ENCODE results near the gene ATXN7L3B. TPM values are rescaled to one million over a fixed set of nuclear protein-coding genes. Genes with fewer than 3 reads are reported as not detected.

Gene ATXN7L3B
- total and polyA plus RNA-seq, 8 donors = 26.1 to 62.5 (median 55.8) TPM

GRCh38 chr12:74539765-74540526, 2.3 kb downstream of the ATXN7L3B start:
- H3K27me3 ChIP-seq = no peaks in the 10 kb centered on the region
- peaks cover 0 to 14% of the 10 kb centered on the region in 2 donors for H3K36me3 ChIP-seq
- H3K4me3 ChIP-seq = peak overlapping the region in 1 of 2 donors; percentile 72
- TF ChIP-seq CTCF (IDR thresholded peaks at IDR 0.05) = no peak
- H3K9me3 ChIP-seq = no peaks in the 10 kb centered on the region
- no peak for ATAC-seq
- H3K4me1 ChIP-seq = peaks cover 25 to 48% of the 10 kb centered on the region in 2 donors
- intact Hi-C loops (cut with DNase I) = no loop called here
- peak overlapping the region in 1 of 2 donors; percentile 3 for H3K27ac ChIP-seq
- DNase-seq = no peak

- Histone ChIP-seq H3K27me3 (no peaks in the 10 kb centered on the region), H3K27ac (no peak overlapping the region), H3K4me3 (no peak overlapping the region), H3K4me1 (peaks cover 25 to 48% of the 10 kb centered on the region in 2 donors), H3K36me3 (peaks cover 0 to 14% of the 10 kb centered on the region in 2 donors), H3K9me3 (no peaks in the 10 kb centered on the region)
- DNase-seq = no peak
- intact Hi-C loops (cut with DNase I) = no loop called here
- no peak for ATAC-seq
- no peak for TF ChIP-seq CTCF (IDR thresholded peaks at IDR 0.05)
These were observed 3.4 kb downstream of the ATXN7L3B start for GRCh38 chr12:74541074-74541473.

DNA sequence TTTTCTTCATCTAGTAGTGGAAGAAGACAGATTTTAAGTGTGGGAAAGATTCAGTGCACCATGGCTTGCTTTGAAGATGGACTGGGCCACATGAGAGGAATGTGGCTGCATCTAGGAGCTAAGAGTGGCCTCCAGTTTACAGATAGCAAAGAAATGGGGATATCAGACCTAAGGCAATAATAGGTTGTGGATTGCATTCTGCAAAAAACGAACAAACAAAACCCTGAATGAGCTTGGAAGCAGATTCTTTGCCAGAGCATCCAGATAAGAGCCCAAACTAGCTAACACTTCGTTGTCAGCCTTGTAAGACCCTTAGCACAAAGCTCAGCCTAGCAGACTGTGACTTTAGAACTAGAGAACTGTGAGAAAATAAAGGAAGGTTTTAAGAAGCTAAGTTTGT, 9.6 kb downstream of the ATXN7L3B start:
- no peak for TF ChIP-seq CTCF (IDR thresholded peaks at IDR 0.05)
- DNase-seq (no peak), ATAC-seq (no peak)
- H3K9me3 ChIP-seq = no peaks in the 10 kb centered on the region
- H3K36me3 ChIP-seq = peaks cover 0 to 2% of the 10 kb centered on the region in 2 donors
- no peak overlapping the region for H3K4me3 ChIP-seq
- peaks cover 0 to 2% of the 10 kb centered on the region in 2 donors for H3K4me1 ChIP-seq
- no peaks in the 10 kb centered on the region for H3K27me3 ChIP-seq
- H3K27ac ChIP-seq = no peak overlapping the region
- intact Hi-C loops (cut with DNase I) = no loop called here

DNA sequence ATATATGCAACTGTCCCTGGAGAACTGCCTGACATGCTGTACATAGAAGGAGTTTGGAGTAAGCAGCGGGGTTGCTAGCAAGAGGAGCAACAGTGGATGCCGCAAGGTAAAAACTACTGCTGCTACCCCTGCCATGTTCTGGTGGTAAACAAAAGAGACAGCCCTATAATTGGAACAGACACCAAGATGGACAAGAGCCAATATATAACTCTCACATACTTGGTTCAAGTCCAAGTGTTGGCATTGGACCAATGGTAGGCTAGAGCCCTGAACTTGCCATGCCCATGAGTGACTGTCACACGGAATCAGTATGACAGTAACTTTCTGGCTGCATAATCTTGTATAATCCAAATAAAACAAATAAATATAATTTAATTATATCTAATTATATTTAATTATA, 13.7 kb downstream of the ATXN7L3B start:
- no peaks in the 10 kb centered on the region for H3K36me3 ChIP-seq
- DNase-seq (no peak), ATAC-seq (no peak)
- TF ChIP-seq CTCF (IDR thresholded peaks at IDR 0.05) = no peak
- intact Hi-C loops (cut with DNase I) = no loop called here
- no peaks in the 10 kb centered on the region for H3K4me1 ChIP-seq
- no peak overlapping the region for H3K4me3 ChIP-seq
- H3K9me3 ChIP-seq = no peaks in the 10 kb centered on the region
- no peak overlapping the region for H3K27ac ChIP-seq
- H3K27me3 ChIP-seq = no peaks in the 10 kb centered on the region

- no peak for DNase-seq
- no peak for TF ChIP-seq CTCF (IDR thresholded peaks at IDR 0.05)
- Histone ChIP-seq H3K27ac (no peak overlapping the region), H3K4me1 (no peaks in the 10 kb centered on the region), H3K36me3 (no peaks in the 10 kb centered on the region), H3K9me3 (no peaks in the 10 kb centered on the region), H3K27me3 (no peaks in the 10 kb centered on the region), H3K4me3 (no peak overlapping the region)
- intact Hi-C loops (cut with DNase I) = no loop called here
- no peak for ATAC-seq
These were observed 14.6 kb downstream of the ATXN7L3B start for GRCh38 chr12:74552201-74552600.

Measured in left lung (tissue), 10 donors.